Peyer's patch (tissue), 4 donors: ENCODE data around the gene ARAP2.

Experiments
- POLR2A ChIP-seq, 2 donors: fragments of 450-650 bp; IDR thresholded peaks; one replicate each; pipeline ENCODE4 v1.5.1; 2017; ENCODE audit warnings: antibody characterized with exemption in 2 of 2, mild to moderate bottlenecking in 2 of 2, moderate library complexity in 2 of 2
- TF ChIP-seq, protein P1 (sequence below), 6 experiments: fragments of 450-650 bp in 4 of 6; fragments of 200-600 bp in 2 of 6; sonication (generic) in 1 of 6; IDR thresholded peaks; one replicate each; pipeline ENCODE4 v1.5.1; 2017 to 2019; ENCODE audit warnings: antibody characterized with exemption in 6 of 6, mild to moderate bottlenecking in 3 of 6, moderate library complexity in 1 of 6

DNA sequence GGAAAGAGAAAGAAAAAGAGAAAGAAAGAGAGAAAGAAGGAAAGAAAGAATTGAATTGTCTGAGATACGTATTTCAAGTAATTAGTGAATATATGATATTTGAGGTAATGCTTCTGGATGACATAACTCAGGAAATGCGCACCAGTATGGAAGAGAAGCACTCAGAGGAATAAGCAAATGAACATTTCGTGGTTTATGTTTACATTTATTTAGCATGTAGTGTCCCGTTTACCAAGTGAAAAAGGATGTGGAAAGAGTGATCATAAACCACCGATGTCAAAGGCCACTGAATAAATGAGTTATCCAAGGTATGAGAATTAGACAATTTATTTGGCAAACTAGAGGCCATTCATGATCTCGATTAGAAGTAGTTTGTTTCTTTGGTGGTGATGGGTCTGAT lies 200.4 kb downstream of the ARAP2 start:
- TF ChIP-seq, protein P1, sequence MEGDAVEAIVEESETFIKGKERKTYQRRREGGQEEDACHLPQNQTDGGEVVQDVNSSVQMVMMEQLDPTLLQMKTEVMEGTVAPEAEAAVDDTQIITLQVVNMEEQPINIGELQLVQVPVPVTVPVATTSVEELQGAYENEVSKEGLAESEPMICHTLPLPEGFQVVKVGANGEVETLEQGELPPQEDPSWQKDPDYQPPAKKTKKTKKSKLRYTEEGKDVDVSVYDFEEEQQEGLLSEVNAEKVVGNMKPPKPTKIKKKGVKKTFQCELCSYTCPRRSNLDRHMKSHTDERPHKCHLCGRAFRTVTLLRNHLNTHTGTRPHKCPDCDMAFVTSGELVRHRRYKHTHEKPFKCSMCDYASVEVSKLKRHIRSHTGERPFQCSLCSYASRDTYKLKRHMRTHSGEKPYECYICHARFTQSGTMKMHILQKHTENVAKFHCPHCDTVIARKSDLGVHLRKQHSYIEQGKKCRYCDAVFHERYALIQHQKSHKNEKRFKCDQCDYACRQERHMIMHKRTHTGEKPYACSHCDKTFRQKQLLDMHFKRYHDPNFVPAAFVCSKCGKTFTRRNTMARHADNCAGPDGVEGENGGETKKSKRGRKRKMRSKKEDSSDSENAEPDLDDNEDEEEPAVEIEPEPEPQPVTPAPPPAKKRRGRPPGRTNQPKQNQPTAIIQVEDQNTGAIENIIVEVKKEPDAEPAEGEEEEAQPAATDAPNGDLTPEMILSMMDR (IDR thresholded peaks at IDR 0.05), result no peak
- TF ChIP-seq POLR2A (IDR thresholded peaks at IDR 0.05), result no peak
